Urinary bladder (tissue), 4 donors: ENCODE measurements around the gene NSUN3. TPM values are rescaled to one million over a fixed set of nuclear protein-coding genes. Genes with fewer than 3 reads are reported as not detected.

ENCODE experiments used
- DNase-seq: peaks from one replicate; pipeline ENCODE4 v3.0.0-alpha.2; 2015; ENCODE audit errors: extremely low spot score
- H3K27ac ChIP-seq: one replicate; pipeline ENCODE4 v1.5.1; 2013; ENCODE audit warnings: low read depth, mild to moderate bottlenecking, moderate library complexity
- H3K36me3 ChIP-seq: one replicate; pipeline ENCODE4 v1.6.1; 2013; ENCODE audit warnings: mild to moderate bottlenecking, moderate library complexity; ENCODE audit not compliant: insufficient read depth
- H3K4me1 ChIP-seq: one replicate; pipeline ENCODE4 v1.6.1; 2013; ENCODE audit warnings: mild to moderate bottlenecking, moderate library complexity; ENCODE audit not compliant: insufficient read depth
- H3K4me3 ChIP-seq: one replicate; pipeline ENCODE4 v1.5.1; 2013; ENCODE audit warnings: low read depth, low read length
- WGBS: extraction: QIAGEN DNeasy Blood & Tissue Kit; methylation state at CpG from one replicate; pipeline ENCODE4 v1.1.7; 2013; 5-methylcytosine and 5-hydroxymethylcytosine counted together
- polyA plus RNA-seq: library from polyadenylated mRNA; stranded (reverse); fragments of 200-250 nt; gene quantifications from one replicate; pipeline ENCODE4 v1.2.3, GENCODE V29; 2013
- total RNA-seq: library from RNA; depleted of rRNA; stranded (reverse); fragments of >200 nt; gene quantifications from one replicate; pipeline ENCODE4 v1.2.3, GENCODE V29; 2014
- donor health status: healthy with polysubstance abuse.
- donor health status: healthy.

Gene NSUN3
- total and polyA plus RNA-seq, 2 donors = 7.1 to 41.4 TPM

- no peak for DNase-seq
- H3K4me3 ChIP-seq = no peak overlapping the region
- no peaks in the 10 kb centered on the region for H3K4me1 ChIP-seq
- WGBS = 82% methylated on average over 6 of the region's 6 CpGs
- no peaks in the 10 kb centered on the region for H3K36me3 ChIP-seq
- no peak overlapping the region for H3K27ac ChIP-seq
Observed at GRCh38 chr3:94167796-94168195, 104.9 kb downstream of the NSUN3 start.

DNA sequence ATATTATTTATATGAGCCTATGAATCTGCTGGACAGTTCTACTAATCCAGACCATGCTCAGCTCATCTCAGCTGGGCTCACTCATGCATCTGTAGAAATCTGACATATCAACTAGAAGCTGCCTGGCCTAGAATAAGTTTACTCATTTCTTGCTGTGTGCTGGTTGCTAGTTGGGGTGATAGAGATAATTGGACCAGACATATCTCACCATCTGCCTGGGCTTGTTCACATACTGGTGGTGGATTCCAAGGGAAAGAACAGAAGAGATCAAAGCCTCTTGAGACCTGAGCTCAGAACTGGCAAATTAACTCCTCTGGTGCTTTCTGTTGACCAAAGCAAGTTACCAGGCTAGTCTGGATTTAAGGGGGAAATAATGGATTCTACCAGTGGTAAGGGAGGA lies 109.1 kb downstream of the NSUN3 start:
- Histone ChIP-seq H3K27ac (no peak overlapping the region), H3K36me3 (no peaks in the 10 kb centered on the region), H3K4me3 (no peak overlapping the region), H3K4me1 (no peaks in the 10 kb centered on the region)
- DNase-seq = no peak

GRCh38 chr3:94172695-94173310 lies 109.9 kb downstream of the NSUN3 start:
- Histone ChIP-seq H3K4me3 (no peak overlapping the region), H3K36me3 (no peaks in the 10 kb centered on the region), H3K27ac (no peak overlapping the region), H3K4me1 (no peaks in the 10 kb centered on the region)
- 72% methylated on average over 3 of the region's 3 CpGs for WGBS
- no peak for DNase-seq

DNA sequence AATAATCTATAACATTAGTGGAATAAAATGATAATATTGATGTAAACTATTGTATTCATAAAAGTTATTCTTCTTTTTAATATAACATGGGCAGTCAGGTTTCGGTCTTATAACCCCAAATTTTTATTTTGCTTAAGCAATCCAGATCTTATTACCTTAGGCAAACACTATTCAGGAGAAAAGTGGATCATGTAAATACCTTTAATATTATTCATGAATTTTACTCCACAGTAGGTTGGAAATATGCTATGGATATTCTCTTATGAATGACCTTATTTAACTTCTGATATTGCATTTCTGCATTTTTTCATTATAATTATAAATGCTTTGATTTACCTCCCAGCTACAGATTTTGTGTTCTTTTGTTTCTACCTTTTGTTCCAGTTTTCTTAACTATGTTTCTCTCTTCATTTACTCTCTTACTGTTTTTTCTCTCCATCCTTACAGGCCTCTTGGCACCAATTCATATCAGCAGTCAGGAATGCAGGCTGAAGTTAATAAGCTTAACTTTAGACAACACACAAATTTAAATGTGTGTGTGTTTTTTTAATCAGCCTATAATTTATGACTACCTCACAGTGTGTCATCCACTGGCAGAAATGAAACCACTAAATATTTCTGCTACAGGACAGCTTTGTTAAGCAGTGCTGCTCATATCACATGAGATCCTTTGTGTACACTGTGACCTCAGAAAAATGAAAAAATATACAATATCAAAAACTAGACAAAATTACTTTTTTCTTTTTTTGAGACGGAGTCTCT lies 111.0 kb downstream of the NSUN3 start:
- Histone ChIP-seq H3K27ac (no peak overlapping the region), H3K4me1 (no peaks in the 10 kb centered on the region), H3K4me3 (no peak overlapping the region), H3K36me3 (no peaks in the 10 kb centered on the region)
- no peak for DNase-seq
- 78% methylated on average over 2 of the region's 2 CpGs for WGBS

- 96% methylated on average over 2 of the region's 2 CpGs for WGBS
- no peaks in the 10 kb centered on the region for H3K4me1 ChIP-seq
- H3K36me3 ChIP-seq = no peaks in the 10 kb centered on the region
- no peak overlapping the region for H3K4me3 ChIP-seq
- no peak for DNase-seq
- no peak overlapping the region for H3K27ac ChIP-seq
Observed at GRCh38 chr3:94175677-94176076, 112.8 kb downstream of the NSUN3 start.

- WGBS = 70% methylated on average over 6 of the region's 6 CpGs
- no peaks in the 10 kb centered on the region for H3K4me1 ChIP-seq
- H3K4me3 ChIP-seq = no peak overlapping the region
- H3K27ac ChIP-seq = no peak overlapping the region
- no peak for DNase-seq
- no peaks in the 10 kb centered on the region for H3K36me3 ChIP-seq
Observed at GRCh38 chr3:94176988-94177745, 114.3 kb downstream of the NSUN3 start.

Other genes starting within 250 kb of the NSUN3 start
- 49.2 TPM for gene PROS1, start 89.2 kb upstream of the NSUN3 start, total RNA-seq
- gene PROS1, start 89.2 kb upstream of the NSUN3 start, polyA plus RNA-seq = 43.6 TPM
- 18.0 TPM for gene ARL13B, start 82.9 kb upstream of the NSUN3 start, total RNA-seq
- gene ARL13B, start 82.9 kb upstream of the NSUN3 start, polyA plus RNA-seq = 9.6 TPM
- gene STX19, start 34.5 kb upstream of the NSUN3 start, total RNA-seq = 0.48 TPM
- gene STX19, start 34.5 kb upstream of the NSUN3 start, polyA plus RNA-seq = 0.14 TPM
- 9.5 TPM for gene DHFR2, start 145 bp upstream of the NSUN3 start, total RNA-seq
- gene DHFR2, start 145 bp upstream of the NSUN3 start, polyA plus RNA-seq = 8.0 TPM